ENCODE measurements around the gene CCDC68. TPM values are rescaled to one million over a fixed set of nuclear protein-coding genes. Genes with fewer than 3 reads are reported as not detected.

Gene CCDC68
- total and polyA plus RNA-seq, 2 of the 8 experiments (the other 6 are each of a cell fraction or from before 2014, with no cell fraction given): 0.06 to 0.80 TPM

GRCh38 chr18:54875063-54875462, 84.2 kb downstream of the CCDC68 start:
- WGBS, 2 experiments (ENCODE audit: extremely low coverage in 1 of 2, insufficient coverage in 1 of 2, insufficient read length in 1 of 2, insufficient replicate concordance in 2 of 2, low coverage in 1 of 2, low lambda C conversion rate in 2 of 2, missing lambda C conversion rate in 1 of 2): 98% methylated on average over 3 of the region's 3 CpGs; no CpG with 5 or more reads in 1 of the 2 experiments
- ChIA-PET POLR2A (ENCODE audit: partially characterized antibody) (no interaction called here), CTCF (ENCODE audit: partially characterized antibody) (no interaction called here)

More at GRCh38 chr18:54875063-54875462, 84.2 kb downstream of the CCDC68 start:
- Histone ChIP-seq H3K79me2 (ENCODE audit: control insufficient read depth in 1 of 2, insufficient read depth in 2 of 2, low read length in 2 of 2) (no peaks in the 10 kb centered on the region), H2BK12ac (ENCODE audit: low read depth, low read length) (no peak overlapping the region), H3K9me3 (ENCODE audit: insufficient read depth in 2 of 2, low read depth in 1 of 2, low read length in 1 of 2) (no peaks in the 10 kb centered on the region), H3K18ac (ENCODE audit: extremely low read depth, low read length) (no peak overlapping the region), H3K23me2 (ENCODE audit: low read depth, low read length) (no peaks in the 10 kb centered on the region), H3K4ac (replicated peaks; ENCODE audit: insufficient read length, low read depth, low read length) (no peak overlapping the region), H4K91ac (replicated peaks; ENCODE audit: insufficient read length, low read length) (no peak overlapping the region), H3K23ac (ENCODE audit: insufficient read length) (no peak overlapping the region), H3K79me1 (ENCODE audit: low read depth, low read length) (no peaks in the 10 kb centered on the region), H4K8ac (ENCODE audit: extremely low read depth, insufficient read depth, low read length) (no peak overlapping the region), H2BK120ac (replicated peaks; ENCODE audit: low read depth, low read length) (no peak overlapping the region), H2AK5ac (ENCODE audit: low read depth, low read length) (no peak overlapping the region), H2BK15ac (ENCODE audit: low read length) (no peak overlapping the region), H2AFZ (ENCODE audit: low read length) (no peak overlapping the region), H3K4me2 (ENCODE audit: insufficient read depth in 1 of 2, low read depth in 2 of 2, low read length in 2 of 2) (no peak overlapping the region), H3K27me3 (replicated peaks in 1 of 4; ENCODE audit: control insufficient read depth in 3 of 4, extremely low read depth in 1 of 4, insufficient read depth in 3 of 4, low read length in 3 of 4) (no peaks in the 10 kb centered on the region), H2BK5ac (ENCODE audit: low read depth, low read length) (no peak overlapping the region), H4K5ac (ENCODE audit: insufficient read length, low read depth, low read length) (no peak overlapping the region), H4K20me1 (replicated peaks in 1 of 2; ENCODE audit: control insufficient read depth in 1 of 2, insufficient read depth in 2 of 2, low read length in 2 of 2) (no peaks in the 10 kb centered on the region), H2BK20ac (ENCODE audit: low read length) (no peak overlapping the region), H3K9ac (replicated peaks in 1 of 4; ENCODE audit: extremely low read depth in 1 of 4, low read depth in 3 of 4, low read length in 3 of 4) (no peak overlapping the region), H3K4me1 (replicated peaks in 1 of 4; ENCODE audit: control insufficient read depth in 3 of 4, insufficient read depth in 4 of 4, low read length in 3 of 4) (no peaks in the 10 kb centered on the region), H3K4me3 (ENCODE audit: extremely low read depth in 1 of 4, insufficient read depth in 2 of 4, low read depth in 3 of 4, low read length in 4 of 4) (no peak overlapping the region), H3K36me3 (ENCODE audit: control insufficient read depth in 2 of 4, insufficient read depth in 4 of 4, low read length in 3 of 4) (no peaks in the 10 kb centered on the region), H3K27ac (ENCODE audit: low read depth, low read length) (no peak overlapping the region), H3K14ac (ENCODE audit: insufficient read length) (no peak overlapping the region), H3K56ac (replicated peaks; ENCODE audit: insufficient read length, low read depth, low read length) (no peak overlapping the region)
- FAIRE-seq (no peak), DNase-seq (ENCODE audit: low read depth in 1 of 2, low spot score in 2 of 2) (no peak)
- TF ChIP-seq GTF2F1 (IDR thresholded peaks at IDR 0.05; ENCODE audit: borderline replicate concordance, low read depth, low read length): no peak
- no peak for TF ChIP-seq CTBP2 (IDR thresholded peaks at IDR 0.05; ENCODE audit: borderline replicate concordance, insufficient read depth, insufficient read length, low read length)
- no peak for TF ChIP-seq SIRT6 (IDR thresholded peaks at IDR 0.05; ENCODE audit: low read length)
- TF ChIP-seq BRCA1 (IDR thresholded peaks at IDR 0.05; ENCODE audit: low read depth, low read length): no peak
- TF ChIP-seq RNF2 (IDR thresholded peaks at IDR 0.05; ENCODE audit: borderline replicate concordance, low read depth, low read length, missing control alignments, poor library complexity, severe bottlenecking): no peak
- no peak for TF ChIP-seq SP1 (IDR thresholded peaks at IDR 0.05; ENCODE audit: low read depth, low read length)
- TF ChIP-seq TCF12 (IDR thresholded peaks at IDR 0.05; ENCODE audit: low read depth, low read length): no peak
- TF ChIP-seq POLR2A (IDR thresholded peaks at IDR 0.05; ENCODE audit: control extremely low read depth in 1 of 2, low read depth in 2 of 2, low read length in 2 of 2): no peak
- TF ChIP-seq SP4 (IDR thresholded peaks at IDR 0.05; ENCODE audit: low read length): no peak

Data from H1 (cell line).